NCI-H748 treated with DMSO at 0.1 percent for 48 hours (cell line): ENCODE measurements around the gene COMMD3.
A peak's percentile ranks its signal among the peaks of the same experiment; 100 is the strongest.
"Not testable (repeated sequence)": the region's sequence is repeated elsewhere in the genome, so short reads cannot be mapped to it uniquely, and the experiment has no call there.

Experiments
- DNase-seq: peaks from one replicate; lab custom pipeline; 2025; lab: John Stamatoyannopoulos, UW

COMMD3 gene

GRCh38 chr10:22338931-22339330, 22.7 kb downstream of the COMMD3 start:
- DNase-seq: no peak

GRCh38 chr10:22339761-22340328, 23.7 kb downstream of the COMMD3 start:
- no peak for DNase-seq

DNA sequence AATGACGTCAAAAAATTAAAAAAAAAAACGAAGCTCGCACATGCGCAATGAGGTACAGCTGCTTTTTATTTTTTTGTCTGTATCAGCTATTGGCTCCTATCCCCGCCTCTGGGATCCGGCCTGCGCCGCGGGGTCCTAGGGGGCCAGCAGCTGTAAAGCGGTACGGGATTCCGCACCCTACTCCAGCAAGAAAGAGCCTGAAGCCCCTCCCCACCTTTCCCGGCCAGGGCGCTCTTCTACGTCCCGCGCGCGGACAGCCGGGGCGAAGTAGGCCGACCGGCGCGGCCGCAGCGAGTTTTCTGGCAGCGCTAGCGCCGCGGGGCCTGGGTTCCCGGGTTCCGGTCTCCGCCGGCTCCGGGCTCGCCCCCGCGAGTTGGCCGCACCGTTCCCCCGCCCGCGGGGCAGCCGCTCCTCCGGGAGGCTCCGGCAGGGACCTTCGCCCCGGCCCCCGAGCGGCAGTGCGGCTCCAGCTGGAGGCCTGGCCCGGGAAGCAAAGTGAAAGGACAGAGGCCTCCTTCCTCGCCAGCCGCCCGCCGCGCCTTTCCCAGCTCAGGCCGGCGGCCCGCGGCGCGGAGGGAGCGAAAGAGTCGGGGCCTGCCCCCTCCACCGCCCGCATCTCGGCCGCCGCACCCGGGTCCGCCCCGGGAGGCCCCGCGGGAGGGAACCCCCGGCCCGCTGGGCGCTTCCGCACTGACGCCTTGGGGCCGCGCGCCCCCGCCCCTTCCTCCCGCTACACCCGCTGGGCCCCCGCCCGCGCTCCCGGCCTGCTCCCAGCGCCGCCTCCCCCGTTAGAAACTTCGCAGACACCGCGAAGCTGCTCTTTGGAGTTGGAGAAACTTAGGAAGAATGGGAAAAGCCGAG, 24.4 kb downstream of the COMMD3 start:
- DNase-seq: peak; percentile 73

DNA sequence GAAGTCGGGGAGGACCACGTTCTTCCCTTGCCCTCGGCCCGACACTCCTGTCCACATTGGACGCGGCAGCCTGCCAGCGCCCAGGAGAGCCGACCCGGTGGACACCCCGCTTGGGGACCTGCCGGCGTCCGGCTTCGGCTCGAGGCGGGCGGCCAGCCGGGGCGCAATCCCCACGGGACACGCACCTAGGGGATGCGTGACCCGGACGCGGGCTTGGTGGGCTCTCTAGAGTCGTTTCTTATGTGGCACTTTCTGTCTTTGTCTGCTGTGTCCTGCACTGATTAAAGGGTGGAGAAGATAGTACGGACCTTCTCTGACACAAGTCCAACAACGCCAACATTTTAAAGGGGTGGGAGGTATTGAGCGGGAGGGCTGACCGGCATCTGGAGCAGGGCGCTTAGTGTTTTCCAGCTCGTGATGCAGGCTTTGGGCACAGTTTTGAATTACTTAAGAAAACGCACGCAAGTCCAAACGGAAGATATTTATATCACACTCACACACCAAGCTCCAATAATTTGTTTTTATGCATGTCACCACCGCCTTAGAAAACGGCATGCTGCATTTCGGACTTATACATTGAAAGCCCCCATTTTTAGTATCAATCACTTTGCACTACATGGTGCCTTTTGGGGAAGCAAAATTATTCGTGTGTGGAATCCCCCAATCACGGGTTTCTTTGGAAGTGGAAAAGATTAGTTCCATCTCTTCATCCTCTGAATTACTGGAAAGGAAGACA, 25.2 kb downstream of the COMMD3 start:
- no peak for DNase-seq

DNA sequence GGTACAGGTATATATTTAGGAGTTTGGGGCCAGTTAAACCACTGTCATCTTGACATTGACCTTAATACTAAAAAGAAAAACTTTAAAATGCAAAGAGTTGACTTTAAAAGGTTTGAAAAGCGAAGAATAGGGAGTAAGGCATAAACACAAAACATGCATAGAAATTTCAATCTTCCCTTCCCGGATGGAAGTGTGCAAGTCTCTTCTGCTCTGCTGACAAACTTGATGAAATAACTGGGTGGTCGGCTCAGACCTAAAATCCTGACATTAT, 25.7 kb downstream of the COMMD3 start:
- no peak for DNase-seq

- DNase-seq: no peak
Measured at GRCh38 chr10:22342421-22342820, 26.2 kb downstream of the COMMD3 start.

GRCh38 chr10:22343731-22344130, 27.5 kb downstream of the COMMD3 start:
- DNase-seq: no peak

DNA sequence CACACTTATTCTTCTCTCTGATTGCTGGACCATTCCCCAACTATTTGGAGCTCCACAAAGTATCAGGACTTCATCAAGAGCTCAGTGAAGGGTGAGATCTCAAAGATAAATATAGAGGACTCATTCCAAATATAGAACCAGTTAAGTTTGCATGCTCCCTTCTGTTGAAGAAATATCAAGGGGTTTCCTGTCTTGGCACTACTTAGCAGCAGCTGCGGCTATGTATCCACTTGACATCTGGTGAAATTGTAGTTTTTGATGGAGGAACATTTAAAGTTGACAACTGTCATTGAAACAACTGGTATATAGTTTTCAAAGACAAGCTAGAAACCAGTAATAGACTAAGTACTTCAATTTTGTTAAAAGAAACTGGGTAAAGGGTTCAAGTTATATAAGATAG, 28.1 kb downstream of the COMMD3 start:
- DNase-seq: no peak

DNA sequence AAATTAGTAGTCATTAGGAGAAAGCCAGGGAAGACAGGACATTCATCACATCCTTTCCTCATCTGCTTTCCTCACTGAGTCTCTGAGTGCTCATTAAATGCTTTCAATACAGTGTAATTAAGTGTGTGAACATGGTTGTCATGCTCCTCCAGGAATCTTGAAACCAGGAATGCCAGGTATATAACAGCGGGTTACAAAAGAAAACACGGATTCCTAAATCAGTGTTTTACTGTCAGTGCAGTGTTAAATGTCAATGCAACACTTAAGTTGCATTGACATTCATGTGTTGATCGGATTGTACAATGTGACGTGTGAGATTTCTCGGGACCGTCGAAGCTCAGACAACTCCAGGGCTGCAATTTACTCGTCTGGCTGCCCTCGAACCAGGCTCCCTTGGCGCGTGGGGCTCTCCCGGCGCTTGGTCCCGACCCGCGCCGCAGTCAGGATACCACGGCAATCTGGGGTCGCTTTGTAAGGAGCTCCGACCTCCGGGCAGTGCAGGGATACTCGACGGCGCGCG, 28.7 kb downstream of the COMMD3 start:
- no peak for DNase-seq

DNA sequence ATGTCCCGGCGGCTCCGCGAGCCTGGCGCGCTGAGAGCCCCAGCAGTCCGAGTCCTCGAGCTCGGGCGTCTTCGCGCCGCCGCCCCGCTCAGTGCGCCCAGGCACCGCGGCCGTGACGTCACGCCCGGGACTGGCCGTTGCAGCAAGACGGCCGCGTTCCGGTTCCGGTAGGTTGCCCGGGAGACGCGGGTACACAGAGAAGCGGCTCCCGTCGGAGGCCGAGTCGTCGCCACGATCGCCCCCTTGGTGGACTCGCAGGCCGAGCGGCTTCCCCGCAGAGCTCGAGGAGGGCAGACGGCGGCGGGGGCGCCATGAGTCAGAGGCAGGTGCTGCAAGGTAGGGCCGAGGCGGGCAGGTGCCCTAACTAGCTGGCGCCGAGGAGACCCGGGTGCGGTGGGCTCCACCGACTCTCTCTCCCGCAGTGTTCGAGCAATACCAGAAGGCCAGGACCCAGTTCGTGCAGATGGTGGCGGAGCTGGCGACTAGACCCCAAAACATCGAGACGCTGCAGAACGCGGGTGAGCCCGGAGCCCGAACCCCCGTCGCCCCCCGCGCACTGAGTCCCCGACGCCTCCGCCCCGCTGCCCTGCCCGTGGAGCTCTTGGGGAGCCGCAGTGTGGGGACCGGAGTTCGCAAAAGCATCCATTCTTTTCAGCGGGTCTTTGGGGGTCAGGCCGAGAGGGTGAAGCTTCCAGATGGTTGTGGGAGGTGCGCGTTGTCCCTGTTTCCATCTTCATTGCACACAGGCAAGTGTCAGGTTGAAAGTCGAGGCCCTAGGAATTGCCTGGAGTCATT, 29.3 kb downstream of the COMMD3 start, which contains the start of gene SPAG6:
TSS of gene SPAG6 (plus strand) at position 196 of the 795 bp plus-strand sequence. CDS start at position 312, 116 bp downstream.
- peak; percentile 40 for DNase-seq

- DNase-seq: no peak
Measured at GRCh38 chr10:22346096-22346661, 30.0 kb downstream of the COMMD3 start.

- no peak for DNase-seq
Measured at GRCh38 chr10:22349755-22350154, 33.6 kb downstream of the COMMD3 start.

GRCh38 chr10:22351131-22351703, 35.0 kb downstream of the COMMD3 start:
- DNase-seq: no peak

DNA sequence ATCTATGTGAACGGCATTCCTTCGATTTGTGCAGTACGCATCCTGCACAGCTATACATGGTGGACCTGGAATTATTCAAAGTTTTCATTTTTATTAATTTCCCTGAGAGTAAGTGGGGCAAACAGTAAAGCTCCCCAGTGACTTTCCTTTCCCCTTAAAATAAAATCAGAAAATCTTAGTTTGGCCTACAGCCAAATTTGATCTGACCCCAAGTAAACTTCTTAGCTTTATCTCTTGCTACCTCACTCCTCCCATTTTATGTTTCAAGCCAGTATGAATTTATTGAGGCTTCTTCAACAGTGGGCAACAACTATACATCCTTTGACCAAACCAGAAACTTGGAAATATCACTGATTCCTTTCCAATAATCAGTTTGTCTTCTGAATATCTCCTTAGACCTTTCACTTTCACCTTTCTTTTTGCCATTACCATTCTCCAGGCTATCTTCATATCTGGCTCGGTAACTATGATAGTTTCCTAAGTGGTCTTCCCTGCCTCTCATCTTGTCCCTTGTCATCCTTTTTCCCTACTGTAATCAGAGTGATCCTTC, 40.2 kb downstream of the COMMD3 start:
- no peak for DNase-seq

GRCh38 chr10:22357770-22358169, 41.6 kb downstream of the COMMD3 start:
- DNase-seq: not testable (repeated sequence)

DNA sequence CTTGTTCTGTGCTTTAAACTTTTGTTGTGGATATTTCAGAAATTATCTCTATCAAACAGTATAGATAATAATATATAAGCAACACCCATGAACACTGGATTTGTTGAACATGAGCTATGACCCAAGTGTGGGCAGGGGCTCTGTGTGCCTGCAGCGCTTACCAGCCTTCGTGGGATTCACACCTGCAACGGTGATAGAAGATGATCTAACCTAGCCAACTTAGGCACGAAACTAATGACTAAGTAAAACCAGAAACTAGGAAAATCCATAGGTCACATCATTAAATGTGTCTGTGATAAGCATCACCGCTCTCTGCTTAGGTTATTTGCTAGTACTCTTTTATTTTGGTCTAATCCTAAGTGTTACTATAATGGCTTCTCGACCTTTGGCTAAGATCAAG, 47.1 kb downstream of the COMMD3 start:
- no peak for DNase-seq

- no peak for DNase-seq
Measured at GRCh38 chr10:22364407-22365140, 48.4 kb downstream of the COMMD3 start.

GRCh38 chr10:22365233-22365632, 49.0 kb downstream of the COMMD3 start:
- DNase-seq: no peak

DNA sequence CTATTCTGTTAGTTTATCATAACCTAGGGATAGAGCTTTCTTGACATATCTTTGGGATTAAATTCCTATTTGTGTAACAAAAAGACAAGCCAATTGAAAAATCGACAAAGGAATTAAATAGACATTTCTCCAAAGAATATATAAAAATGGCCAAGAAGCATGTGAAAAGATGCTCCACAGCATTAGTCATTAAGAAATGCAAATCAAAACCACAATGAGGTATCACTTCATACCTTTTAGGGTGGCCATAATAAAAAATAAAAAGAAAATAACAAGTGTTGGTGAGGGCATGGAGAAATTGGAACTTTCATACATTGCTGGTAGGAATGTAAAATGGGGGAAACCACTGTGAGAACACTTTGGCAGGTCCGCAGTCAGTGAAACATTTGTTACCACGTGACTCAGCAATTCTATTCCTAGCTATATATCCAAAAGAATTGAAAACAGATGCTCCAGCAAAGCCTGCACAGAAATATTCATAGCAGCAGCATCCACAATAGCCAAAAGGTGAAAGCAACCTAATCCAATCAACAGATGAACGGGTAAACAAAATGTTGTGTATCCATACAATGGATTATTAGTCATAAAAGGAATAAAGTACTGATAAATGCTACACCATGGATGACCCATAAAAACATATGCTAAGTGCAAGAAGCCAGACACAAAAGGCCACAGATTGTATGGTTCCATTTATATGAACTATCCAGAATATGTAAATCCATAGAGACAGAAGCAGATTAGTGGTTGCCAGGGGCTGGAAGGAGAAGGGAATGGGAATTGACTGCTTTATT, 49.7 kb downstream of the COMMD3 start:
- no peak for DNase-seq

DNA sequence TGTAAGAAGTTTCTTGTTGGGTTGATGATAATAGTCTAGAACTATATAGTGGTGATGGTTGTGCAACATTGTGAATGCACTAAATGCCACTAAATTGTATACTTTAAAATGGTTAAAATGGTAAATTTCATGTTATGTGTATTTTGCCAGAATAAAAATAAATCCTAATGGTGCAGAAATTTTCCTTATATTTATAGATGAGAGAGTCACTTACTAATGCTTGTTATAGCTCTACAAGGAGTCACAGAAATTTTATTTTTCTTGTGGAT, 50.2 kb downstream of the COMMD3 start:
- DNase-seq: no peak
